ENCODE data around the gene TCF7L1. TPM values are rescaled to one million over a fixed set of nuclear protein-coding genes. Genes with fewer than 3 reads are reported as not detected.

TCF7L1 gene
- total and polyA plus RNA-seq, 9 of the 15 experiments (the other 6 are each of a cell fraction or from before 2014, with no cell fraction given), result 0.03 to 0.11 (median 0.07) TPM; not detected in 5

DNA sequence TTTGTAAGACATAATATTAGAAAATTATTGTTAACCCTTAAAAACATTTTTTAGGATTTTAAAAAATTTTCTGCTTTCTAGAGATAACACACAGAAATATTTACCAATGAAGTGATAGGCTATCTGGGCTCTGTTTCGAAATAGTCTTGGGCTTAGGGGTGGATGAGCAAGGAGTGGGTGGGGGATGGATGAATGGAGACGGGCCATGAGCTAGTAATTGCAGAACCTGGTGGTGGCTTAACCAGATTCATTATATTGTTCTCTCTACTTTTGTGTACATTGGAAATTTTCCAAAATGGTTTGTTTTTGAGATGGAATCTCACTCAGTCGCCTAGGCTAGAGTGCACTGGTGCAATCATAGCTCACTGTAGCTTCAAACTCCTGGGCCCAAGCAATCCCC, 89.6 kb downstream of the TCF7L1 start:
- intact Hi-C loops (cut with micrococcal nuclease), result no loop called here
- no peak overlapping the region for H2AFZ ChIP-seq (ENCODE audit: low read depth, low read length)
- no peak for FAIRE-seq
- no peaks in the 10 kb centered on the region for H3K36me3 ChIP-seq (ENCODE audit: control insufficient read depth, insufficient read depth, low read length)
- POLR2A ChIA-PET, result interaction anchor here (0.6 to 1.5 kb wide), 2 partner anchors 16 to 505 kb away, joined by 3 to 4 read pairs; no protein-coding TSS in a partner anchor
- no peaks in the 10 kb centered on the region for H4K20me1 ChIP-seq (replicated peaks; ENCODE audit: control insufficient read depth, insufficient read depth, low read length)
- H3K9me3 ChIP-seq (replicated peaks; ENCODE audit: control insufficient read depth, insufficient read depth, low read depth, low read length), result no peaks in the 10 kb centered on the region
- BruUV-seq (replicated peaks), result no TSS peak
- in situ Hi-C loops (cut with MboI), result no loop called here
- H3K27me3 ChIP-seq (ENCODE audit: control insufficient read depth in 2 of 2, insufficient read depth in 2 of 2, low read length in 2 of 2), result peaks cover 12% of the 10 kb centered on the region in 2 experiments; a peak in 4 of 5 replicates
- no peaks in the 10 kb centered on the region for H3K9me1 ChIP-seq (ENCODE audit: control insufficient read depth, insufficient read depth, low read length)
- DNase-seq (ENCODE audit: extremely low read depth in 1 of 4, low spot score in 3 of 4), result no peak
- H3K79me2 ChIP-seq (ENCODE audit: control insufficient read depth, insufficient read depth, low read length), result no peaks in the 10 kb centered on the region
- H3K4me3 ChIP-seq, result no peak overlapping the region
- no peak overlapping the region for H3K4me2 ChIP-seq (ENCODE audit: insufficient read depth, low read length)
- 3% methylated on average over 3 of the region's 3 CpGs for WGBS (ENCODE audit: insufficient coverage, low coverage, missing lambda C conversion rate)
- no peak for ATAC-seq
- H3K27ac ChIP-seq (ENCODE audit: extremely low read depth, low read depth, low read length), result no peak overlapping the region
- no peak overlapping the region for H3K9ac ChIP-seq (ENCODE audit: insufficient read depth in 1 of 2, low read depth in 2 of 2, low read length in 2 of 2)
- CTCF ChIA-PET (ENCODE audit: low intra/inter-chr PET ratio), result no interaction called here
- no peaks in the 10 kb centered on the region for H3K4me1 ChIP-seq (replicated peaks in 1 of 2; ENCODE audit: control insufficient read depth in 2 of 2, insufficient read depth in 2 of 2, low read length in 2 of 2)
- TF ChIP-seq KLF1 (tag; IDR thresholded peaks at IDR 0.05), result no peak
- TF ChIP-seq MEIS2 (IDR thresholded peaks at IDR 0.05; ENCODE audit: partially characterized antibody), result no peak
- no peak for TF ChIP-seq PHTF2 (CRISPR knock-in tag; IDR thresholded peaks at IDR 0.05)
- TF ChIP-seq KAT8 (IDR thresholded peaks at IDR 0.05; ENCODE audit: low read depth), result no peak
- TF ChIP-seq ZNF586 (CRISPR knock-in tag; conservative IDR thresholded peaks at IDR 0.05), result no peak
- no peak for TF ChIP-seq NONO (IDR thresholded peaks at IDR 0.05; ENCODE audit: low read depth in 2 of 2, low read length in 1 of 2)
- TF ChIP-seq VEZF1 (CRISPR knock-in tag; IDR thresholded peaks at IDR 0.05), result no peak
- no peak for TF ChIP-seq ZC3H11A (IDR thresholded peaks at IDR 0.05; ENCODE audit: low read depth, low read length)
- no peak for TF ChIP-seq RBFOX2 (IDR thresholded peaks at IDR 0.05; ENCODE audit: low read depth, low read length)
- TF ChIP-seq ZNF507 (tag; conservative IDR thresholded peaks at IDR 0.05), result no peak
- no peak for TF ChIP-seq ZNF384 (IDR thresholded peaks at IDR 0.05; ENCODE audit: low read depth, low read length)
- TF ChIP-seq, protein P1, sequence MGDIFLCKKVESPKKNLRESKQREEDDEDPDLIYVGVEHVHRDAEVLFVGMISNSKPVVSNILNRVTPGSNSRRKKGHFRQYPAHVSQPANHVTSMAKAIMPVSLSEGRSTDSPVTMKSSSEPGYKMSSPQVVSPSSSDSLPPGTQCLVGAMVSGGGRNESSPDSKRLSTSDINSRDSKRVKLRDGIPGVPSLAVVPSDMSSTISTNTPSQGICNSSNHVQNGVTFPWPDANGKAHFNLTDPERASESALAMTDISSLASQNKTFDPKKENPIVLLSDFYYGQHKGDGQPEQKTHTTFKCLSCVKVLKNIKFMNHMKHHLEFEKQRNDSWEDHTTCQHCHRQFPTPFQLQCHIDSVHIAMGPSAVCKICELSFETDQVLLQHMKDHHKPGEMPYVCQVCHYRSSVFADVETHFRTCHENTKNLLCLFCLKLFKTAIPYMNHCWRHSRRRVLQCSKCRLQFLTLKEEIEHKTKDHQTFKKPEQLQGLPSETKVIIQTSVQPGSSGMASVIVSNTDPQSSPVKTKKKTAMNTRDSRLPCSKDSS (IDR thresholded peaks at IDR 0.05; ENCODE audit: low read depth, partially characterized antibody), result no peak
- TF ChIP-seq ZNF561 (CRISPR knock-in tag; conservative IDR thresholded peaks at IDR 0.05), result no peak
- no peak for TF ChIP-seq ZNF75A (CRISPR knock-in tag; IDR thresholded peaks at IDR 0.05)
- TF ChIP-seq AFF1 (IDR thresholded peaks at IDR 0.05; ENCODE audit: low read depth in 1 of 2, partially characterized antibody in 2 of 2), result no peak
- TF ChIP-seq CBFA2T3 (IDR thresholded peaks at IDR 0.05), result no peak
- TF ChIP-seq EHMT2 (IDR thresholded peaks at IDR 0.05), result no peak

Data from K562 (cell line).